ENCODE results near the gene PSMA2. TPM values are rescaled to one million over a fixed set of nuclear protein-coding genes. Genes with fewer than 3 reads are reported as not detected.

Gene PSMA2
- total RNA-seq, 4 donors from 2014 or later = 54.5 to 121 (median 67.2) TPM

GRCh38 chr7:42932811-42933591 lies 1.0 kb upstream of the PSMA2 start:
- peak overlapping the region; percentile 80 to 90 for H3K4me3 ChIP-seq
- H3K36me3 ChIP-seq = no peaks in the 10 kb centered on the region
- no peak for DNase-seq
- no peaks in the 10 kb centered on the region for H3K9me3 ChIP-seq
- TF ChIP-seq CTCF (IDR thresholded peaks at IDR 0.05) (no peak), POLR2A (IDR thresholded peaks at IDR 0.05) (no peak)
- no peaks in the 10 kb centered on the region for H3K27me3 ChIP-seq
- H3K27ac ChIP-seq = peak overlapping the region; percentile 76 to 81
- intact Hi-C loops (cut with DNase I; ENCODE audit: low total_unique reads) = no loop called here
- H3K4me1 ChIP-seq = peaks cover 3 to 8% of the 10 kb centered on the region in 2 donors

GRCh38 chr7:42931447-42931833 lies 534 bp downstream of the PSMA2 start:
- intact Hi-C loops (cut with DNase I; ENCODE audit: low total_unique reads) = no loop called here
- no peaks in the 10 kb centered on the region for H3K27me3 ChIP-seq
- DNase-seq = no peak
- H3K36me3 ChIP-seq = no peaks in the 10 kb centered on the region
- H3K4me1 ChIP-seq = peaks cover 3 to 8% of the 10 kb centered on the region in 2 donors
- no peak for TF ChIP-seq CTCF (IDR thresholded peaks at IDR 0.05)
- TF ChIP-seq POLR2A (IDR thresholded peaks at IDR 0.05) = no peak
- peak overlapping the region; percentile 80 to 90 for H3K4me3 ChIP-seq
- H3K27ac ChIP-seq = peak overlapping the region; percentile 71 to 77
- H3K9me3 ChIP-seq = no peaks in the 10 kb centered on the region

DNA sequence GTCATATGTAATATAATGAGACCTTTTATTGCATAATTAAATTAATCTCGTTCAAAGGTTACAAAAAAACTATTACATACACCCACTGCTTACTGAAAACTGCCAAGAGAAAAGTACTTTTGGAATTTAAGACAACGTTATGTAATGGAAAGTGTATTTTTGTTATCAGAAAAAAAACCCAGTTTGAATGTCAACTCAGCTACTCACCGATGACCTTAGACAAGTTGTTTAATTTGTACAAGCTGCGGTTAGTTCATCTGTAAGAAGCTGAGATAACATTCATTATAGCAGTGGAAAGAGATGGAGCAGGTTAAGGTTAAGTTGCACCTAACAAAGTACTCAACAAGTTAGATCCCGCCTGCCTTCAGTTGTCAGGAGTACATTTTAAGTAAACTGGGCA lies 1.1 kb downstream of the PSMA2 start:
- intact Hi-C loops (cut with DNase I; ENCODE audit: low total_unique reads) = no loop called here
- DNase-seq = no peak
- Histone ChIP-seq H3K36me3 (no peaks in the 10 kb centered on the region), H3K27me3 (no peaks in the 10 kb centered on the region), H3K4me3 (peak overlapping the region; percentile 80 to 90), H3K4me1 (peaks cover 3 to 8% of the 10 kb centered on the region in 2 donors), H3K27ac (peak overlapping the region in 1 of 2 donors; percentile 77), H3K9me3 (no peaks in the 10 kb centered on the region)
- TF ChIP-seq POLR2A (IDR thresholded peaks at IDR 0.05) (no peak), CTCF (IDR thresholded peaks at IDR 0.05) (no peak)

DNA sequence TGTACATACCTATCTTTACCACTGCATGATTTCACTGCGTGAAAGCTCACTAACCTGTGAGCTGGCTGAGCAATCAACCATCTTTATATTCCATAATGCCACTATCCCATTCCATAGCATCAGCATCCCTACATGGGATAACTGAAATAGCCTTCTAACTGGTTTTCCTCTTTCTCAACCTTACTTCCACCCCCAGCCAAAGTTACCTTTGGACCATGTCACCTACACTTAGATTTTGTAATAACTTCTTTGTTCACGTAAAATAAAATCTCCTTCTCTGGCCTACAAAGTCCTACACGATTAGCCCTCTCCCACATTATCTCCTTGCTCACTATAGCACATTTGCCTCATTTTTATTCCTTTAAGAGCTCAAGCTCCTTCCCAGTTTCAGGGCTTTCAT lies 2.5 kb downstream of the PSMA2 start:
- Histone ChIP-seq H3K27ac (no peak overlapping the region), H3K4me3 (no peak overlapping the region), H3K36me3 (no peaks in the 10 kb centered on the region), H3K4me1 (peaks cover 3 to 8% of the 10 kb centered on the region in 2 donors), H3K27me3 (no peaks in the 10 kb centered on the region), H3K9me3 (no peaks in the 10 kb centered on the region)
- no peak for DNase-seq
- TF ChIP-seq POLR2A (IDR thresholded peaks at IDR 0.05) (no peak), CTCF (IDR thresholded peaks at IDR 0.05) (no peak)
- intact Hi-C loops (cut with DNase I; ENCODE audit: low total_unique reads) = no loop called here

GRCh38 chr7:42928754-42929153 lies 3.2 kb downstream of the PSMA2 start:
- no peak for DNase-seq
- Histone ChIP-seq H3K27me3 (no peaks in the 10 kb centered on the region), H3K4me1 (peaks cover 3 to 8% of the 10 kb centered on the region in 2 donors), H3K27ac (no peak overlapping the region), H3K9me3 (no peaks in the 10 kb centered on the region), H3K36me3 (no peaks in the 10 kb centered on the region), H3K4me3 (no peak overlapping the region)
- TF ChIP-seq POLR2A (IDR thresholded peaks at IDR 0.05) (no peak), CTCF (IDR thresholded peaks at IDR 0.05) (no peak)
- intact Hi-C loops (cut with DNase I; ENCODE audit: low total_unique reads) = no loop called here

Measured in uterus (tissue), 4 donors.